Tibial artery (tissue), 4 donors: ENCODE results near the gene PECR.
A peak's percentile ranks its signal among the peaks of the same experiment; 100 is the strongest.

Source experiments
- DNase-seq, 2 donors: peaks; one replicate each; pipeline ENCODE4 v3.0.0-alpha.2; 2019
- H3K27ac ChIP-seq, 2 donors: fragments of 200-600 bp; sonication (generic) in 1 of 2; 1 replicate in 1 of 2; 2 replicates in 1 of 2; pipeline ENCODE4 v1.5.1; 2018 to 2019; ENCODE audit warnings: mild to moderate bottlenecking in 1 of 2
- H3K27me3 ChIP-seq, 2 donors: fragments of 200-600 bp; sonication (generic) in 1 of 2; one replicate each; pipeline versions ENCODE4 v1.5.1 to v1.6.0; 2016 to 2019
- H3K36me3 ChIP-seq, 3 donors: fragments of 200-600 bp; sonication (generic) in 2 of 3; one replicate each; pipeline ENCODE4 v1.5.1; 2016 to 2019; ENCODE audit warnings: mild to moderate bottlenecking in 2 of 3
- H3K4me1 ChIP-seq, 4 donors: fragments of 200-600 bp; sonication (generic) in 2 of 4; 1 replicate in 3 of 4; 2 replicates in 1 of 4; pipeline ENCODE4 v1.5.1; 2016 to 2019
- H3K4me3 ChIP-seq, 2 donors: fragments of 200-600 bp; sonication (generic) in 1 of 2; 1 replicate in 1 of 2; 2 replicates in 1 of 2; pipeline ENCODE4 v1.5.1; 2018 to 2019; ENCODE audit warnings: mild to moderate bottlenecking in 2 of 2
- H3K9me3 ChIP-seq, 3 donors: fragments of 200-600 bp; sonication (generic) in 1 of 3; one replicate each; pipeline ENCODE4 v1.5.1; 2016 to 2019
- intact Hi-C: fragments of 100-400 bp; cut with DNase I; formaldehyde crosslinking; loops from one replicate; pipeline ENCODE4 v1.15.0; 2023; ENCODE audit warnings: low total_unique reads
- TF ChIP-seq, protein P1 (sequence below), 2 experiments: fragments of 200-600 bp in 1 of 2; fragments of 450-650 bp in 1 of 2; IDR thresholded peaks; one replicate each; pipeline ENCODE4 v1.5.1; 2017 to 2019; ENCODE audit warnings: antibody characterized with exemption in 2 of 2, mild to moderate bottlenecking in 1 of 2, moderate library complexity in 1 of 2

The PECR gene

GRCh38 chr2:216081487-216082116 is at the start of gene PECR, which contains the start of gene TMEM169:
Gene PECR (minus strand): TSS chr2:216081809. CDS start chr2:216081741, 68 bp downstream.
Gene TMEM169 (plus strand): TSS chr2:216081919. CDS start chr2:216095964, 14,045 bp downstream.
- peak within 1 kb of the TSS; percentile 65 to 75 for H3K4me3 ChIP-seq
- peak within 1 kb of the TSS in 1 of 2 donors; percentile 64 for H3K27ac ChIP-seq
- H3K9me3 ChIP-seq, result no peaks in the 10 kb centered on the region
- DNase-seq, result peak; percentile 74 to 86
- TF ChIP-seq, protein P1, sequence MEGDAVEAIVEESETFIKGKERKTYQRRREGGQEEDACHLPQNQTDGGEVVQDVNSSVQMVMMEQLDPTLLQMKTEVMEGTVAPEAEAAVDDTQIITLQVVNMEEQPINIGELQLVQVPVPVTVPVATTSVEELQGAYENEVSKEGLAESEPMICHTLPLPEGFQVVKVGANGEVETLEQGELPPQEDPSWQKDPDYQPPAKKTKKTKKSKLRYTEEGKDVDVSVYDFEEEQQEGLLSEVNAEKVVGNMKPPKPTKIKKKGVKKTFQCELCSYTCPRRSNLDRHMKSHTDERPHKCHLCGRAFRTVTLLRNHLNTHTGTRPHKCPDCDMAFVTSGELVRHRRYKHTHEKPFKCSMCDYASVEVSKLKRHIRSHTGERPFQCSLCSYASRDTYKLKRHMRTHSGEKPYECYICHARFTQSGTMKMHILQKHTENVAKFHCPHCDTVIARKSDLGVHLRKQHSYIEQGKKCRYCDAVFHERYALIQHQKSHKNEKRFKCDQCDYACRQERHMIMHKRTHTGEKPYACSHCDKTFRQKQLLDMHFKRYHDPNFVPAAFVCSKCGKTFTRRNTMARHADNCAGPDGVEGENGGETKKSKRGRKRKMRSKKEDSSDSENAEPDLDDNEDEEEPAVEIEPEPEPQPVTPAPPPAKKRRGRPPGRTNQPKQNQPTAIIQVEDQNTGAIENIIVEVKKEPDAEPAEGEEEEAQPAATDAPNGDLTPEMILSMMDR (IDR thresholded peaks at IDR 0.05), result no peak
- H3K4me1 ChIP-seq, result peaks cover 0 to 13% (median 4%) of the 10 kb centered on the region in 4 donors
- H3K27me3 ChIP-seq, result no peaks in the 10 kb centered on the region
- intact Hi-C loops, result no loop called here
- no peaks in the 10 kb centered on the region for H3K36me3 ChIP-seq

DNA sequence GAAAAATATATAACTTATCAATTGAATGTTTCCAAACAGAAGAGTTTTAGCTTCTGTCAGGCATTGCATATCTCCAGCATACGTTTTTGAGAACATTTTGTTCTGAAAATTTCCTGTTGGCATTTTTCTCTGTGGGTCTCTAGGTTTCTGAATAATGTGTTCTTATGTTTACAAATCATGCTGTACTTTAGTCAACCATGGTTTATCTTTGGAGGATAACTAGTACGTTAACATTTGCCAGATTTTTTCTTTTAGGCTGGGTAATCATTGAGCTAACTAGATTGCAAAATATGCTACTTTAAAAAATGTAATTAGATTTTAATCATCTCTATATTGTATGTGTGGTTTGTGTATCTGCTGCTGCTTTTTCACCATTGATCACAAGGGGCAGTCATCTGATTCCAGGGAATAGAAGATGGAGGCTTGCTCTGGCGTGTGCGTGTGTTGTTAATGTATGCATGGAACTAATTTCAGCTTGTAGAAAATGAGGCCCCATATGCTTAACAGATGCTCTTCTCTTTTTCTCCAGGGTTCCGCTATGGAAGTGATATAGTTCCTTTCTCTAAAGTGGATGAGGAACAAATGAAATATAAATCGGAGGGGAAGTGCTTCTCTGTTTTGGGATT is 48.9 kb upstream of the PECR start:
- intact Hi-C loops, result no loop called here
- no peaks in the 10 kb centered on the region for H3K4me1 ChIP-seq
- TF ChIP-seq, protein P1 (IDR thresholded peaks at IDR 0.05), result no peak
- no peak for DNase-seq
- H3K27ac ChIP-seq, result no peak overlapping the region
- H3K36me3 ChIP-seq, result peaks cover 90 to 98% (median 98%) of the 10 kb centered on the region in 3 donors
- no peak overlapping the region for H3K4me3 ChIP-seq
- H3K9me3 ChIP-seq, result no peaks in the 10 kb centered on the region
- no peaks in the 10 kb centered on the region for H3K27me3 ChIP-seq

DNA sequence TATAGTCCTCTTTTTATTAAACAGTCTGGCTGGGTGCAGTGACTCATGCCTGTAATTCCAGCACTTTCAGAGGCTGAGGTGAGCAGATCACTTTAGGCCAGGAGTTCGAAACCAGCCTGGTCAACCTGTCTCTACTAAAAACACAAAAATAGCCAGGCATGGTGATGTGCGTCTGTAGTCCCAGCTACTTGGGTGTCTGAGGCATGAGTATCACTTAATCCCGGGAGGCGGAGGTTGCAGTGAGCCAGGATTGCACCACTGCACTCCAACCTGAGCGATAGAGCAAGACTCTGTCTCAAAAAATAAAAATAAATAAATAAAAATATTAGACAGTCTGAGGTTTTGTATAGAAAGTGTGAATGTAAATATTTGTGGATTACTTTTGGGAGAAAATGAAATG is 45.3 kb upstream of the PECR start:
- no peak overlapping the region for H3K4me3 ChIP-seq
- H3K27ac ChIP-seq, result no peak overlapping the region
- DNase-seq, result no peak
- H3K36me3 ChIP-seq, result peaks cover 95 to 99% (median 98%) of the 10 kb centered on the region in 3 donors
- H3K27me3 ChIP-seq, result no peaks in the 10 kb centered on the region
- H3K9me3 ChIP-seq, result no peaks in the 10 kb centered on the region
- intact Hi-C loops, result no loop called here
- no peaks in the 10 kb centered on the region for H3K4me1 ChIP-seq
- TF ChIP-seq, protein P1 (IDR thresholded peaks at IDR 0.05), result no peak

- H3K27ac ChIP-seq, result no peak overlapping the region
- no peaks in the 10 kb centered on the region for H3K9me3 ChIP-seq
- peaks cover 89 to 97% (median 92%) of the 10 kb centered on the region in 3 donors for H3K36me3 ChIP-seq
- no peak for DNase-seq
- intact Hi-C loops, result no loop called here
- no peaks in the 10 kb centered on the region for H3K27me3 ChIP-seq
- TF ChIP-seq, protein P1 (IDR thresholded peaks at IDR 0.05), result no peak
- H3K4me1 ChIP-seq, result peaks cover 0 to 20% (median 4%) of the 10 kb centered on the region in 4 donors
- no peak overlapping the region for H3K4me3 ChIP-seq
Measured at GRCh38 chr2:216121255-216121654, 39.6 kb upstream of the PECR start.

- TF ChIP-seq, protein P1 (IDR thresholded peaks at IDR 0.05), result no peak
- intact Hi-C loops, result no loop called here
Measured at GRCh38 chr2:216119986-216120385, 38.4 kb upstream of the PECR start.

More at GRCh38 chr2:216119986-216120385, 38.4 kb upstream of the PECR start:
- no peaks in the 10 kb centered on the region for H3K9me3 ChIP-seq
- no peak overlapping the region for H3K27ac ChIP-seq
- no peak for DNase-seq
- H3K4me1 ChIP-seq, result peaks cover 0 to 30% (median 11%) of the 10 kb centered on the region in 4 donors
- no peaks in the 10 kb centered on the region for H3K27me3 ChIP-seq
- peaks cover 77 to 87% (median 80%) of the 10 kb centered on the region in 3 donors for H3K36me3 ChIP-seq
- no peak overlapping the region for H3K4me3 ChIP-seq
